Ishikawa (cell line): Measurements from ENCODE around the gene ZDHHC5.

Experiments
- EGR1 ChIP-seq: IDR thresholded peaks from 2 replicates; pipeline ENCODE4 v1.6.1; 2012
- NFIC ChIP-seq: IDR thresholded peaks from 2 replicates; pipeline ENCODE4 v1.6.1; 2012
- TAF1 ChIP-seq: IDR thresholded peaks from 2 replicates; pipeline ENCODE4 v1.6.1; 2012; ENCODE audit warnings: low read depth, mild to moderate bottlenecking
- TF ChIP-seq, protein P1 (sequence below): IDR thresholded peaks from 2 replicates; pipeline ENCODE4 v1.6.1; 2012
- TF ChIP-seq, protein P2 (sequence below): IDR thresholded peaks from 2 replicates; pipeline ENCODE4 v1.6.1; 2012

DNA sequence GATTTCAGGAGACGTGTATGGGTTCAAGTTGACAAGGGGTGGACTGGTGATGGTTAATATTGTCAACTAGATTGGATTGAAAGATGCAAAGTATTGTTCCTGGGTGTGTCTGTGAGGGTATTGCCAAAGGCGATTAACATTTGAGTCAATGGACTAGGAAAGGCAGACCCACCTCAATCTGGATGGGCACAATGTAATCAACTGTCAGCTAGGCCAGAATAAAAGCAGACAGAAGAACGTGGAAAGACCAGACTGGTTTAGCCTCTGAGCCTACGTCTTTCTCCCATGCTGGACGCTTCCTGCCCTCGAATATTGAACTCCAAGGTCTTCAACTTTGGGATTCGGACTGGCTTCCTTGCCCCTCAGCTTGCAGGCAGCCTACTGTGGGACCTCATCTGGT, 16.5 kb upstream of the ZDHHC5 start:
- TF ChIP-seq NFIC (no peak), TAF1 (no peak), EGR1 (no peak)
- TF ChIP-seq, protein P1, sequence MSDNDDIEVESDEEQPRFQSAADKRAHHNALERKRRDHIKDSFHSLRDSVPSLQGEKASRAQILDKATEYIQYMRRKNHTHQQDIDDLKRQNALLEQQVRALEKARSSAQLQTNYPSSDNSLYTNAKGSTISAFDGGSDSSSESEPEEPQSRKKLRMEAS = no peak
- TF ChIP-seq, protein P2, sequence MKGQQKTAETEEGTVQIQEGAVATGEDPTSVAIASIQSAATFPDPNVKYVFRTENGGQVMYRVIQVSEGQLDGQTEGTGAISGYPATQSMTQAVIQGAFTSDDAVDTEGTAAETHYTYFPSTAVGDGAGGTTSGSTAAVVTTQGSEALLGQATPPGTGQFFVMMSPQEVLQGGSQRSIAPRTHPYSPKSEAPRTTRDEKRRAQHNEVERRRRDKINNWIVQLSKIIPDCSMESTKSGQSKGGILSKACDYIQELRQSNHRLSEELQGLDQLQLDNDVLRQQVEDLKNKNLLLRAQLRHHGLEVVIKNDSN = no peak
